IMR-90 (cell line): ENCODE results near the gene NT5C3B. TPM values are rescaled to one million over a fixed set of nuclear protein-coding genes. Genes with fewer than 3 reads are reported as not detected.

Experiments used
- ATAC-seq: fragments of 200-7000 bp; cut with Tn5 transposase; 2 replicates; pipeline ENCODE4 v1.9.1; 2020; ENCODE audit warnings: low read depth, mild to moderate bottlenecking, moderate library complexity
- BruUV-seq: library from RNA; stranded (reverse); fragments of 400-500 nt; replicated peaks from 2 replicates; lab custom pipeline; 2021; lab: Mats Ljungman, UMichigan
- CTCF ChIA-PET: fragments of 300-600 bp; formaldehyde crosslinking; extraction: SDS; loops from one replicate; lab custom pipeline; 2021; ENCODE audit warnings: antibody characterized with exemption; lab: Yijun Ruan, JAX
- POLR2A ChIA-PET: fragments of 300-600 bp; sonication (Branson Sonifier 250); formaldehyde crosslinking; loops from one replicate; lab custom pipeline; 2022; ENCODE audit warnings: antibody characterized with exemption; ENCODE audit not compliant: unreplicated experiment; lab: Charles Lee
- DNase-seq: peaks from one replicate; pipeline ENCODE4 v3.0.0; 2013
- H2AFZ ChIP-seq: replicated peaks from 2 replicates; pipeline ENCODE3; 2013; ENCODE audit warnings: low read length, mild to moderate bottlenecking; ENCODE audit not compliant: poor library complexity
- H2AK5ac ChIP-seq: 2 replicates; pipeline ENCODE4 v1.6.1; 2013; ENCODE audit warnings: low read depth, low read length, inconsistent platforms
- H2AK9ac ChIP-seq: replicated peaks from 2 replicates; pipeline ENCODE3; 2013; ENCODE audit warnings: mild to moderate bottlenecking, low read depth, low read length, moderate library complexity; ENCODE audit not compliant: poor library complexity
- H2BK120ac ChIP-seq: 2 replicates; pipeline ENCODE4 v1.6.1; 2013; ENCODE audit warnings: low read depth, low read length, inconsistent platforms
- H2BK15ac ChIP-seq: 3 replicates; pipeline ENCODE4 v1.6.1; 2013; ENCODE audit warnings: low read depth, low read length, inconsistent platforms
- H2BK20ac ChIP-seq: 2 replicates; pipeline ENCODE4 v1.6.1; 2013; ENCODE audit warnings: low read depth, mild to moderate bottlenecking, inconsistent platforms, low read length, moderate library complexity
- H2BK5ac ChIP-seq: 2 replicates; pipeline ENCODE4 v1.6.1; 2013; ENCODE audit warnings: mild to moderate bottlenecking, low read depth, low read length, inconsistent platforms; ENCODE audit not compliant: poor library complexity, severe bottlenecking
- H3K14ac ChIP-seq: replicated peaks from 2 replicates; pipeline ENCODE4 v1.6.1; 2013; ENCODE audit warnings: low read depth, low read length, inconsistent platforms
- H3K18ac ChIP-seq: 2 replicates; pipeline ENCODE4 v1.6.1; 2013; ENCODE audit warnings: low read depth, low read length, control low read depth
- H3K23ac ChIP-seq: 2 replicates; pipeline ENCODE4 v1.6.1; 2013; ENCODE audit warnings: low read depth, low read length, inconsistent platforms
- H3K27ac ChIP-seq: 2 replicates; pipeline ENCODE4 v1.5.1; 2013; ENCODE audit warnings: mild to moderate bottlenecking, control low read depth, low read length; ENCODE audit not compliant: insufficient read depth
- H3K27me3 ChIP-seq: 2 replicates; pipeline ENCODE4 v1.6.1; 2013; ENCODE audit warnings: low read length; ENCODE audit not compliant: control insufficient read depth, insufficient read depth
- H3K36me3 ChIP-seq: 2 replicates; pipeline ENCODE4 v1.6.1; 2013; ENCODE audit warnings: low read length, mixed read lengths; ENCODE audit not compliant: control insufficient read depth, insufficient read depth
- H3K4ac ChIP-seq: 2 replicates; pipeline ENCODE4 v1.6.1; 2013; ENCODE audit warnings: low read depth, low read length, inconsistent platforms
- H3K4me1 ChIP-seq: 2 replicates; pipeline ENCODE4 v1.6.1; 2013; ENCODE audit warnings: low read length, mixed read lengths; ENCODE audit not compliant: control insufficient read depth, insufficient read depth
- H3K4me2 ChIP-seq: 2 replicates; pipeline ENCODE4 v1.6.1; 2013; ENCODE audit warnings: low read depth, mild to moderate bottlenecking, control low read depth, low read length, moderate library complexity
- H3K4me3 ChIP-seq: 2 replicates; pipeline ENCODE4 v1.5.1; 2013; ENCODE audit warnings: low read depth, mild to moderate bottlenecking, control low read depth, low read length, moderate library complexity; ENCODE audit not compliant: insufficient read depth
- H3K56ac ChIP-seq: 2 replicates; pipeline ENCODE4 v1.6.1; 2013; ENCODE audit warnings: low read length, inconsistent platforms; ENCODE audit not compliant: insufficient read depth; ENCODE audit errors: extremely low read depth
- H3K79me1 ChIP-seq, 2 experiments: 2 replicates each; pipeline ENCODE4 v1.6.1; 2013; ENCODE audit warnings: low read length in 2 of 2, inconsistent platforms in 1 of 2, low read depth in 1 of 2
- H3K9ac ChIP-seq: 2 replicates; pipeline ENCODE4 v1.6.1; 2013; ENCODE audit warnings: low read depth, low read length, control low read depth
- H3K9me1 ChIP-seq: 2 replicates; pipeline ENCODE4 v1.6.1; 2013; ENCODE audit warnings: low read length, inconsistent platforms; ENCODE audit not compliant: insufficient read depth
- H3K9me3 ChIP-seq: 2 replicates; pipeline ENCODE4 v1.6.1; 2013; ENCODE audit warnings: low read length; ENCODE audit not compliant: control insufficient read depth, insufficient read depth
- H4K20me1 ChIP-seq: 2 replicates; pipeline ENCODE4 v1.6.1; 2013; ENCODE audit warnings: low read length, inconsistent platforms; ENCODE audit not compliant: insufficient read depth
- H4K5ac ChIP-seq: 2 replicates; pipeline ENCODE4 v1.6.1; 2013; ENCODE audit warnings: mild to moderate bottlenecking, low read depth, low read length, control low read depth
- H4K8ac ChIP-seq, 2 experiments: 2 replicates each; pipeline ENCODE4 v1.6.1; 2013; ENCODE audit warnings: low read depth in 2 of 2, low read length in 2 of 2, control low read depth in 1 of 2, inconsistent platforms in 1 of 2
- H4K91ac ChIP-seq: 2 replicates; pipeline ENCODE4 v1.6.1; 2013; ENCODE audit warnings: low read depth, low read length, inconsistent platforms; ENCODE audit not compliant: insufficient read depth
- BHLHE40 ChIP-seq: fragments of 150-350 bp; IDR thresholded peaks from 2 replicates; pipeline ENCODE4 v1.6.1; 2016; ENCODE audit warnings: mild to moderate bottlenecking, low read depth, low read length
- MAZ ChIP-seq: IDR thresholded peaks from 2 replicates; pipeline ENCODE4 v1.6.1; 2012; ENCODE audit warnings: low read depth, mild to moderate bottlenecking, low read length, improper control_type of control experiment, moderate library complexity, borderline replicate concordance
- POLR2A ChIP-seq: IDR thresholded peaks from 2 replicates; pipeline ENCODE4 v1.6.1; 2012; ENCODE audit warnings: mild to moderate bottlenecking, low read depth, low read length
- RAD21 ChIP-seq: IDR thresholded peaks from 2 replicates; pipeline ENCODE4 v1.6.1; 2012; ENCODE audit warnings: low read length, improper control_type of control experiment
- RCOR1 ChIP-seq: IDR thresholded peaks from 2 replicates; pipeline ENCODE4 v1.6.1; 2012; ENCODE audit warnings: mild to moderate bottlenecking, low read length, improper control_type of control experiment; ENCODE audit not compliant: insufficient replicate concordance
- WGBS, 2 experiments: methylation state at CpG; one replicate each; pipeline versions ENCODE4 v1.1.5 to v1.1.7; 2013; ENCODE audit warnings: missing lambda C conversion rate in 2 of 2; ENCODE audit not compliant: insufficient read length in 1 of 2; ENCODE audit errors: extremely low coverage in 2 of 2; 5-methylcytosine and 5-hydroxymethylcytosine counted together
- dilution Hi-C: fragments of 300-500 bp; cut with HindIII; formaldehyde crosslinking; loops from one replicate; pipeline ENCODE4 v1.14.3; 2018; ENCODE audit warnings: low sequenced_read_pairs; ENCODE audit not compliant: unreplicated experiment
- in situ Hi-C: fragments of 300-500 bp; cut with MboI; formaldehyde crosslinking; loops from 3 replicates; pipeline ENCODE4 v1.14.3; 2019; ENCODE audit warnings: low sequenced_read_pairs, inconsistent platforms, mixed read lengths
- intact Hi-C: fragments of 100-400 bp; cut with micrococcal nuclease; formaldehyde crosslinking; loops from 2 replicates; pipeline ENCODE4 v1.10.0; 2022
- polyA plus RNA-seq, 3 experiments: library from polyadenylated mRNA; depleted of rRNA; stranded (reverse); fragments of >200 nt; gene quantifications; 2 replicates each; pipeline ENCODE4 v1.2.3, GENCODE V29; 2012; ENCODE audit warnings: low replicate concordance in 1 of 3
- total RNA-seq: library from RNA; depleted of rRNA; stranded (reverse); fragments of >200 nt; gene quantifications from 2 replicates; pipeline ENCODE4 v1.2.3, GENCODE V29; 2012

NT5C3B gene
- total and polyA plus RNA-seq, 2 of the 4 experiments (the other 2 are of a cell fraction) = 59.9 to 92.7 TPM

DNA sequence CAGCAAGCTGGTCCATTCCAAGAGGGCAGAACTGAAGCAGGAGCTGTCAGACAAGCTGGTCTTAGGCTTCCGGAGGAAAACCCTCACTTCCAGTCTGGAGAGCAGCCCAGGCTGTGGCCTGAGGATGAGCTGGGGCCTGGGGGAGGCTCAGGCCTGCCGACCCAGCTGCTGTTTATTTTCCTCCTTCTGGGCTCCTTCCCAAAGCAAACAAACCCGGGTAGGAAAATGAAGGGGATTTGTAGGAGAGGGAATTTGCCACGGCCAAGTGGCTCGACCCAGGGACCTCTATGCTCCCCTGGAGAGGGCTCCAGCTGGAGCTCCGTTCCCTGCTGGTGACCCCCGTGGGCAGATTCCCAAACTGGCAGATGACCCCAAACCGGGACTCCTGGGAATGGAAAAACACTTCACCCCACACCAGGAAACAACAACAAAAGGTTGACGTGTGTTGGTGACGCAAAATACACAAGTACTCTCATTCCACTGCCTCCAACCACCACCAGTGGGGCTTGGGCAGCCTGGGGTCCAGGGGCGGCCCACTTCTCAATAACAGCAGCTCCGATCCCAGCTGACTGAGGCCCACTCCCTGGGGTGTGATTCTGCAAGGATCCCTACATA, 58.4 kb downstream of the NT5C3B start:
- H3K4me2 ChIP-seq = peak overlapping the region; percentile 1
- H3K18ac ChIP-seq = peak overlapping the region; percentile 32
- peak overlapping the region; percentile 84 for H3K4ac ChIP-seq
- H2BK120ac ChIP-seq = peak overlapping the region; percentile 83
- TF ChIP-seq BHLHE40 = no peak; the same call in none of the 2 replicates
- TF ChIP-seq POLR2A = peak; percentile 49; the same call in 1 of the 2 replicates
- TF ChIP-seq MAZ = peak; percentile 48; the same call in 1 of the 2 replicates
- TF ChIP-seq RAD21 = peak; percentile 12; the same call in 1 of the 2 replicates
- peak; percentile 79 for TF ChIP-seq RCOR1
- H3K56ac ChIP-seq = 0 out of 2 replicates have a peak overlapping the region, but pooled peaks have one; percentile 28
- ATAC-seq = peak; percentile 83
- peak overlapping the region; percentile 9; the same call in 1 of the 2 replicates for H2BK20ac ChIP-seq
- H3K14ac ChIP-seq = peak overlapping the region; percentile 64
- BruUV-seq = no TSS peak
- no peaks in the 10 kb centered on the region for H3K27me3 ChIP-seq
- H2AK5ac ChIP-seq = peak overlapping the region; percentile 97
- H3K9me1 ChIP-seq = peaks cover 23% of the 10 kb centered on the region
- H4K20me1 ChIP-seq = peaks cover 44% of the 10 kb centered on the region
- POLR2A ChIA-PET = interaction anchor here (0.7 to 0.8 kb wide), 2 partner anchors 9 to 27 kb away, joined by 3 to 6 read pairs; partner anchors contain the start of gene JUP
- peak overlapping the region; percentile 66 for H4K91ac ChIP-seq
- peak overlapping the region; percentile 76 for H2AFZ ChIP-seq
- peak; percentile 96 for DNase-seq
- dilution Hi-C loops = no loop called here
- peak overlapping the region; percentile 47 for H2AK9ac ChIP-seq
- H4K5ac ChIP-seq = peak overlapping the region; percentile 28
- H3K79me1 ChIP-seq = peaks cover 11 to 70% of the 10 kb centered on the region in 2 experiments; a peak in 3 of 4 replicates
- H3K36me3 ChIP-seq = peaks cover 7% of the 10 kb centered on the region; the same call in 1 of the 2 replicates
- no CpG with 5 or more reads among the region's 12 CpGs for WGBS, 2 experiments
- in situ Hi-C loops = no loop called here
- peak overlapping the region; percentile 77; the same call in 1 of the 2 replicates for H3K23ac ChIP-seq
- H3K4me1 ChIP-seq = peaks cover 34% of the 10 kb centered on the region
- no peak overlapping the region for H3K9ac ChIP-seq
- CTCF ChIA-PET = interaction anchor here (0.6 to 1.6 kb wide), 3 partner anchors 9 to 24 kb away, joined by 5 to 7 read pairs (median 7); partner anchors contain the start of gene JUP
- H3K27ac ChIP-seq = peak overlapping the region; percentile 82
- H2BK5ac ChIP-seq = peak overlapping the region; percentile 81
- peak overlapping the region; percentile 74; the same call in 1 of the 3 replicates for H2BK15ac ChIP-seq
- H3K4me3 ChIP-seq = no peak overlapping the region
- intact Hi-C loops = loop anchor here (1.0 kb wide), 1 partner anchor 24 kb away; no protein-coding TSS in a partner anchor
- peak overlapping the region; percentile 66 to 77 for H4K8ac ChIP-seq
- H3K9me3 ChIP-seq = no peaks in the 10 kb centered on the region
